SJSA1 (cell line): ENCODE measurements around the gene LTC4S. TPM values are rescaled to one million over a fixed set of nuclear protein-coding genes. Genes with fewer than 3 reads are reported as not detected.

Experiments used
- DNase-seq, 2 experiments: peaks; one replicate each; pipeline ENCODE4 v3.0.0-alpha.2; 2015 to 2020; ENCODE audit warnings: low spot score in 2 of 2, low read depth in 1 of 2
- H3K27ac ChIP-seq: fragments of 250-450 bp; sonication (Bioruptor Pico); 2 replicates; pipeline ENCODE4 v1.5.1; 2020; ENCODE audit warnings: mild to moderate bottlenecking, moderate library complexity
- H3K27me3 ChIP-seq: fragments of 250-450 bp; sonication (Bioruptor Pico); replicated peaks from 2 replicates; pipeline ENCODE4 v1.5.1; 2020; ENCODE audit warnings: mild to moderate bottlenecking, moderate library complexity
- H3K36me3 ChIP-seq: fragments of 250-450 bp; sonication (Bioruptor Pico); 2 replicates; pipeline ENCODE4 v1.5.1; 2020; ENCODE audit warnings: mild to moderate bottlenecking
- H3K4me1 ChIP-seq: fragments of 250-450 bp; sonication (Bioruptor Pico); replicated peaks from 2 replicates; pipeline ENCODE4 v1.6.1; 2021; ENCODE audit warnings: mild to moderate bottlenecking
- H3K4me3 ChIP-seq: fragments of 250-450 bp; sonication (Bioruptor Pico); 2 replicates; pipeline ENCODE4 v1.5.1; 2020; ENCODE audit warnings: mild to moderate bottlenecking
- H3K9me3 ChIP-seq: fragments of 250-450 bp; sonication (Bioruptor Pico); replicated peaks from 2 replicates; pipeline ENCODE4 v1.5.1; 2020; ENCODE audit warnings: mild to moderate bottlenecking
- total RNA-seq: library from RNA; depleted of rRNA; stranded (reverse); fragments of >200 nt; shearing (Covaris generic); gene quantifications from 2 replicates; pipeline ENCODE4 v1.2.3, GENCODE V29; 2014

Gene LTC4S
- total RNA-seq, 1 experiment from 2014 or later = 0.68 TPM

DNA sequence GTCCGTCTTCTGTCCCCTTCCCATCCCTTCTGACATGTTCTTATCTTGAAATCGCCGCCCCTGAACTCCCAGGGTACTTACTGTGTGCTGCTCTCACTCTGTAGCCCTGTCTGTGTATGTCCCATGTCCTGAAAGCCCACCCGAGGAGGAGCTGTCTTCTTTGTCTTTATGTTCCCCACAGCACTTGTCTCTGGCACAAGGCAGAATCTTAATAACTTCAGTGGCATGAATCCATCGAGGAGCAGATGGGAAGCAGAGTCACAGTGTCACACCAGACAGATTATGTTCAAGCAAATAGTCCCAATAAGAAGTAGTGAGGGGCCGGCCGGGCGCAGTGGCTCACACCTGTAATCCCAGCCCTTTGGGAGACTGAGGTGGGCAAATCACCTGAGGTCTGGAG, 29.7 kb upstream of the LTC4S start:
- Histone ChIP-seq H3K4me1 (peaks cover 64% of the 10 kb centered on the region), H3K27ac (peak overlapping the region; percentile 62), H3K36me3 (peaks cover 44% of the 10 kb centered on the region), H3K27me3 (no peaks in the 10 kb centered on the region), H3K4me3 (no peak overlapping the region), H3K9me3 (no peaks in the 10 kb centered on the region)
- DNase-seq = no peak

DNA sequence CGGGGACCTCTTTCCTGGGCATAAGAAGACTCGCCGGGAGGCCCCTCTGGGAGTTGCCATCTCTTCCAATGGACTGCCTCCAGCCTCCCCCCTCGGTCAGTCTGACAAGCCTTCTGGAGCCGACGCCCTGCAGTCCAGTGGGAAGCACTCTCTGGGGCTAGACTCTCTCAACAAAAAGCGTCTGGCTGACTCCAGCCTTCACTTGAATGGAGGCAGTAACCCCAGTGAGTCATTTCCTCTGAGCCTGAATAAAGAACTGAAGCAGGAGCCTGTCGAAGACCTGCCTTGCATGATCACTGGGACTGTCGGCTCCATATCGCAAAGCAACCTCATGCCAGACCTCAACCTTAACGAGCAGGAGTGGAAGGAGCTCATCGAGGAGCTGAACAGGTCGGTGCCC, 28.4 kb upstream of the LTC4S start:
- peak; percentile 92 to 95 for DNase-seq
- H3K27ac ChIP-seq = peak overlapping the region; percentile 62

DNA sequence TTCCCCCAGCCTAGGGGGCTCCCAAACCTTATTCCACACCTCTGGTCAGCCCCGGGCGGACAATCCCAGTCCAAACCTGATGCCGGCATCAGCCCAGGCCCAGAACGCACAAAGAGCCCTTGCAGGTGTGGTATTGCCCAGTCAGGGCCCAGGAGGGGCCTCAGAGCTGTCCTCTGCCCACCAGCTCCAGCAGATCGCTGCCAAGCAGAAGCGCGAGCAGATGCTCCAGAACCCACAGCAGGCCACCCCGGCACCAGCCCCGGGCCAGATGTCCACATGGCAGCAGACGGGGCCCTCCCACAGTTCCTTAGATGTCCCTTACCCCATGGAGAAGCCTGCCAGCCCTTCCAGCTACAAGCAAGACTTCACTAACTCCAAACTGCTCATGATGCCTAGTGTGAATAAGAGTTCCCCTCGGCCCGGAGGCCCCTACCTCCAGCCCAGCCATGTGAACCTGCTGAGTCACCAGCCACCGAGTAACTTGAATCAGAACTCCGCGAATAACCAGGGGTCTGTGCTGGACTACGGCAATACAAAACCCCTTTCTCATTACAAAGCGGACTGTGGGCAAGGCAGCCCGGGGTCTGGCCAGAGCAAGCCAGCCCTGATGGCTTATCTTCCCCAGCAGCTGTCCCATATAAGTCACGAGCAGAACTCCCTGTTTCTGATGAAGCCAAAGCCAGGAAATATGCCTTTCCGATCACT, 27.6 kb upstream of the LTC4S start:
- Histone ChIP-seq H3K27me3 (no peaks in the 10 kb centered on the region), H3K9me3 (no peaks in the 10 kb centered on the region), H3K36me3 (peaks cover 62% of the 10 kb centered on the region), H3K27ac (peak overlapping the region; percentile 62), H3K4me3 (peak overlapping the region; percentile 1; the same call in 1 of the 2 replicates), H3K4me1 (peaks cover 64% of the 10 kb centered on the region)
- peak; percentile 60 to 74 for DNase-seq

More for the DNA sequence above, 28.4 kb upstream of the LTC4S start:
- no peak overlapping the region for H3K4me3 ChIP-seq
- no peaks in the 10 kb centered on the region for H3K9me3 ChIP-seq
- peaks cover 64% of the 10 kb centered on the region for H3K4me1 ChIP-seq
- peaks cover 54% of the 10 kb centered on the region for H3K36me3 ChIP-seq
- no peaks in the 10 kb centered on the region for H3K27me3 ChIP-seq

DNA sequence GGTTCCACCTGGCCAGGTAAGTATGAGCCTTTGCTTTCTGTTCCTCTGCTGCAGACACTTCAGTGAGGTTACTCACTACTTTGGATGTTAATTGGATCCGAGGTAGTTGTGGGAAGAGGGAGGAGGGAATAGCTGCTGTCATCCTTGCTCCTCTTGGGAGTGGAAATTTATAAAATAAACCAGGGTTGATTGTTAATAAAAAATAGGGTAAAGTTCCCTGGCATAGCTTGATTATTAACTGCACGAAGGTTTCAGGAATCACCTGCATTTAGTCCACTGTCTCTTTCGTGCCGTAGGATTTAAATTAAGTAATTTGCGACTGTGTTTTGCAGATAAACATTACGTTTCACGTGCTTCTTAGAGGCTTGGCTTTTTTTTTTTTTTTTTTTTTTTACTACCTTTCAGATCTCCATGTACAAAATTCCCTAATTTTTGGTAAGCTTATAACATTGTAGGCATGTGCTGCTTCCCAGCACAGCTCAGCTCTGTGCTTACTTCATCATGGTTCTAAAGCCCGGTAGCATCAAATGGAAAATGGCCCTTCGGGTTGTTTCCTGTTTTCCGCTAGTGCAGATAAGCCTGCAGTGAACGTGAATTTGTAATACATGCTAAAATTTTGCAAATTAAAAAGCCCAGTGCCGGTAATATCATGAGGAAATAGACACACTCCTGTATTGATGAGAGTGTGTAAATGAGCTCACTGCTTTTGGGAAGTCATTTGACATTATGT, 26.9 kb upstream of the LTC4S start:
- no peak for DNase-seq

DNA sequence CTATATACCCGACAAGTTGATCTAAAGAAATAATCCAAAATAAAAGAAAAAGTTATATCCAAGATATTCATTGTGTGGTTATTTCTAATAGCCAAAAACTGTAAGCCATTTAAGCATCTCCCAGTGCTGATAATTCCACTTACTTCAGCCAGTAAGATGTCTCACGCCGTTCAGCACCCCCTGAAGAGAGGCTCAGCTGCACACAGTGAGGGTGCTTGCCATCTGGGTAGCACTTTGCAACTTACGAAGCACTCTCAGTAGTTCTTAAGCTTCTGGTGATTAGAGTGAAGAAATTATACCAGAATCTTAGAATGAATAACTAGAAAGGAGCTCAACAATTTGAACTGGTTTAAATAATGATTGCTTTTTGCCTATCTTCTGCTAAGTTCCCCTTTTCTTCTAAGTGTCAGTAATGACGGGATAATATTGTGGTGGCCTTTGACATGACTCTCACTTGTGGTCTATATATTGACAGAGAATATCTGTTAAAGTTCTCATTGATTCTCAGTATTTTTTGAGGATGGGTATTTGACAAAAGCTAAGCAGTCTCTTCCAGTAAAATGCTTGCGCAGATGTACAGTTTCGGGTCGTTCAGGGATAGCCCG, 26.2 kb upstream of the LTC4S start:
- Histone ChIP-seq H3K27ac (no peak overlapping the region), H3K4me3 (no peak overlapping the region), H3K36me3 (peaks cover 76% of the 10 kb centered on the region), H3K27me3 (no peaks in the 10 kb centered on the region), H3K4me1 (peaks cover 50% of the 10 kb centered on the region), H3K9me3 (no peaks in the 10 kb centered on the region)
- no peak for DNase-seq

More for the DNA sequence above, 26.9 kb upstream of the LTC4S start:
- Histone ChIP-seq H3K36me3 (peaks cover 69% of the 10 kb centered on the region), H3K4me1 (peaks cover 57% of the 10 kb centered on the region), H3K9me3 (no peaks in the 10 kb centered on the region), H3K4me3 (peak overlapping the region; percentile 1; the same call in 1 of the 2 replicates), H3K27ac (peak overlapping the region; percentile 62), H3K27me3 (no peaks in the 10 kb centered on the region)

DNA sequence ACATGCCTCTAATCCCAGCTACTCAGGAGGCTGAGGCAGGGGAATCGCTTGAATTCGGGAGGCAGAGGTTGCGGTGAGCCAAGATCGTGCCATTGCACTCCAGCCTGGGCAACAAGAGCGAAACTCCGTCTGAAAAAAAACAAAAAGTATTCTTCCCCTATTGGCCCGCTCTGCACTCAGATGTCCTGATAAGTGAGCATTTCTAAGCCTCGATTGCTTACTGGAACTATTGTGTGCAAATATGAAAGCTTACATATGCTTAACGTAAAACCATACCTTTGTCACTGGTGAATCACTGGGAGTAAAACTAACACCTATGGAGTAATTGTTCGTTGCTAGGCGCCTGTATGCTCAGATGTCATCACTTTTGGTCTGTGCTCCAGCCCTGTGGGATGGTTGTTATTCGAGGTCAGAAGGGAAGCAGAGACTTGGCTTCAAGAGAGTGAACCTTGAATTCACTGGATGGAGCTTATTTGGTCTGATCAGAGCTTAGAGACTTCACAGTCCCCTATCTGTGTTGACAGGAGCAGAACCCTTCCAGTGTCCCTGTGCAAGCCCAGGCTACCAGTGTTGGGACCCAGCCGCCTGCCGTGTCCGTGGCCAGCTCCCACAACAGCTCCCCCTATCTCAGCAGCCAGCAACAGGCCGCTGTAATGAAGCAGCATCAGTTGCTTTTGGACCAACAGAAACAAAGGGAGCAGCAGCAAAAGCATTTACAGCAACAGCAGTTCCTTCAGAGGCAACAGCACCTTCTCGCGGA, 25.3 kb upstream of the LTC4S start:
- no peak for DNase-seq
- Histone ChIP-seq H3K4me1 (peaks cover 41% of the 10 kb centered on the region), H3K27ac (no peak overlapping the region), H3K9me3 (no peaks in the 10 kb centered on the region), H3K4me3 (no peak overlapping the region), H3K36me3 (peaks cover 85% of the 10 kb centered on the region), H3K27me3 (no peaks in the 10 kb centered on the region)

DNA sequence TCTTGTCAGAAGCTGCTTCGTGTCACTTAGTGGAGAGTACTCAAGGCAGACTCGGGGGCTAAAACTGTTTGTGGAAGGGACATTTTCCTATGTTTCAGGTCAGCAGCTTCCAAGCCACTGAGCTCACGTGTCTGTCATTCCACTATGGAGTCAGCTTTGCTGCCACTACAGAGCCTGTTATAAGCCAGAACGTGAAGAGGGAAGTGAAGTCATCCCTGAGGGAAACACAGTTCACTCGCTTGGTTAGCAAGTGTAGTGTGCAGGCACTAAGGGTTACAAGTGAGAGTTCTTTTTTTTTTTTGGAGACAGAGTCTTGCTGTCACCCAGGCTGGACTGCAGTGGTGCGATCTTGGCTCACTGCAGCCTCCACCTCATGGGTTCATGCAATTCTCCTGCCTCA, 24.5 kb upstream of the LTC4S start:
- H3K4me3 ChIP-seq = no peak overlapping the region
- no peaks in the 10 kb centered on the region for H3K27me3 ChIP-seq
- H3K27ac ChIP-seq = no peak overlapping the region
- peaks cover 33% of the 10 kb centered on the region for H3K4me1 ChIP-seq
- no peaks in the 10 kb centered on the region for H3K9me3 ChIP-seq
- no peak for DNase-seq
- peaks cover 88% of the 10 kb centered on the region for H3K36me3 ChIP-seq

DNA sequence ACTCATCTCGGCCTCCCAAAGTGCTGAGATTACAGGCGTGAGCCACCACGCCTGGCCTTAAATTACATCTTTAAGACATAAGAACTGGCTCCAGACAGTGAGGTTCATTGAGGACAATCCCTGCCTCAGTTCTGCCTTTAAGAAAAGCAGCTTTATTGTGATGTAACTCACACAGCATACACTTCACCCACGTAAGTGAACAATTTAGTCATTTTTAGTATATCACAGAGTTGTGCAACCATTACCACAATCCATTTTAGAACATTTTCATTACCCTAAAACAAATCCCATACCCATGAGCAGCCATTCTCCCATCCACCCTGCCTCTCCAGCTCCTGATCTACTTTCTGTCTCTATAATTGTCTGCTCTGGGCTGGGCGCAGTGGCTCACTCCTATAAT, 24.0 kb upstream of the LTC4S start:
- Histone ChIP-seq H3K4me1 (peaks cover 28% of the 10 kb centered on the region), H3K9me3 (no peaks in the 10 kb centered on the region), H3K4me3 (no peak overlapping the region), H3K36me3 (peaks cover 93% of the 10 kb centered on the region), H3K27ac (no peak overlapping the region), H3K27me3 (no peaks in the 10 kb centered on the region)
- no peak for DNase-seq

DNA sequence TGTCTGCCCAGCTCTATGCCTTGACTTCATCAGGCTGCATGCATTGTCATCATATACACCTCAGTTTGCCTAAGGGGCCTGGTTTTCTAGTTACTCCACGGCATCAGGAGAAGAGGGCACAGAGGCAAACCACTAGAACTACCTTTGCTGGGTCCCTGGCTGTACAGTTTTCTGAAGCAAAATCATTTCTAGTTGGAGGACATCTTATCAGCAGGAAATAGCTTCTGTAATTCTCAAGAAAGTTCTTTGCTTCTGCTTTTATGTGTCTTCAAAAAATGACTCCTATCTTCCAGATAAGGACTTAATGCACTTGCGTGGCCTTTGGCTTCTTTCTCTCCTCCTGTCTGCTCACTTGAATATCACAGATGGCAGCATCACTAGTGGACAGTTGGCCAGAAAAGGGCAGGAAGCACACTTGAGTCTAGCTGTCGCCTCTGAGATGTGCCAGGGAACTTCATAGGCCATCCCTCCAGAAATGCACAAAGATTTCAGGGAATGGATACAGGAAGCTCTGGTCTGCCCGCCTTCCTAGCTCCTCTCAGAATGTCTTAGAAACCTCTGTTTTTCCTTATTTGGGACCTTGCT, 22.4 kb upstream of the LTC4S start:
- Histone ChIP-seq H3K4me3 (no peak overlapping the region), H3K36me3 (peaks cover 100% of the 10 kb centered on the region), H3K9me3 (no peaks in the 10 kb centered on the region), H3K27ac (no peak overlapping the region), H3K4me1 (peaks cover 12% of the 10 kb centered on the region), H3K27me3 (no peaks in the 10 kb centered on the region)
- DNase-seq = no peak

DNA sequence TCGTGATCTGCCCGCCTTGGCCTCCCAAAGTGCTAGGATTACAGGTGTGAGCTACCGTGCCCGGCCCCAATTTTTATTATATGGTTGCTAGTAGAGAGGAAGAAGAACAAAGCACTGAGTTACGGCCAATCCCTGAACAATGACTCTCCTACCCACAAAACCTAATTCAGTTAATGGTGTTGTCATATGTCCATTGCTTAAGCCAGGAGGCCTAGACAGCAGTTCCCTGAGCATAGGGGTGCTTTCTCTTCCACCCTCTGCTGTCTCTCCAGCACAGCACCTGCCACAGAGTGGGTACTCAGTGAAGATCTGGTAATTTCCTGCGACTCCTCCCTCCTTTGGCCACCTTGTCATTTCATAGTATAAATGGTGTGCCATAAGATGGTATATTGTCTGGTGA, 21.4 kb upstream of the LTC4S start:
- no peak for DNase-seq
- no peaks in the 10 kb centered on the region for H3K27me3 ChIP-seq

DNA sequence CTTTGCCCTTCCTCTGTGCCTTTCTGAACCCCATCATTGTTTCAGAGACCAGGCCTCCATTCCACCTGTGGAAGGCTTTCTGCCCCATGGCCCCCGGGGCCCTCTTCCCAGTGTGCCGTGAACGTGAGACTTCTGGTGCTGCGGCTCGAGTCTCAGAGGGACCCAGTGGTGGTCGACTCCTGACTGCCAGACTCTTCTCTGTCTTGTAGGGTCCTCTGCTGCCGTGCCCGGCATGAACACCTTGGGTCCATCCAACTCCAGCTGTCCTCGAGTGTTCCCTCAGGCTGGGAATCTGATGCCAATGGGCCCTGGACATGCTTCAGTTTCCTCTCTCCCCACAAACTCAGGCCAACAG, 20.1 kb upstream of the LTC4S start:
- Histone ChIP-seq H3K36me3 (peaks cover 97% of the 10 kb centered on the region), H3K27me3 (no peaks in the 10 kb centered on the region), H3K27ac (no peak overlapping the region), H3K9me3 (no peaks in the 10 kb centered on the region), H3K4me3 (no peak overlapping the region), H3K4me1 (no peaks in the 10 kb centered on the region)
- DNase-seq = no peak

More for the DNA sequence above, 21.4 kb upstream of the LTC4S start:
- peaks cover 98% of the 10 kb centered on the region for H3K36me3 ChIP-seq
- peaks cover 3% of the 10 kb centered on the region; the same call in 1 of the 2 replicates for H3K4me1 ChIP-seq
- no peaks in the 10 kb centered on the region for H3K9me3 ChIP-seq
- H3K4me3 ChIP-seq = no peak overlapping the region
- no peak overlapping the region for H3K27ac ChIP-seq

DNA sequence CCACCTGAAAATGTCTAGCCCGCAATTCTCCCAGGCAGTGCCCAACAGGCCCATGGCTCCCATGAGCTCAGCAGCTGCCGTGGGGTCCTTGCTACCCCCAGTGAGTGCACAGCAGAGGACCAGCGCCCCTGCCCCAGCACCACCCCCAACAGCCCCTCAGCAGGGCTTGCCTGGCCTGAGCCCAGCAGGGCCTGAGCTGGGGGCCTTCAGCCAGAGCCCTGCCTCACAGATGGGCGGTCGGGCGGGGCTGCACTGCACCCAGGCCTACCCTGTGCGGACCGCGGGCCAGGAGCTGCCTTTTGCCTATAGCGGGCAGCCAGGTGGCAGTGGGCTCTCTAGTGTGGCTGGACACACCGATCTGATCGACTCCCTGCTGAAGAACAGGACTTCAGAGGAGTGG, 19.3 kb upstream of the LTC4S start:
- Histone ChIP-seq H3K9me3 (no peaks in the 10 kb centered on the region), H3K27me3 (no peaks in the 10 kb centered on the region), H3K4me3 (no peak overlapping the region), H3K27ac (no peak overlapping the region), H3K4me1 (no peaks in the 10 kb centered on the region), H3K36me3 (peaks cover 93% of the 10 kb centered on the region)
- DNase-seq = no peak

DNA sequence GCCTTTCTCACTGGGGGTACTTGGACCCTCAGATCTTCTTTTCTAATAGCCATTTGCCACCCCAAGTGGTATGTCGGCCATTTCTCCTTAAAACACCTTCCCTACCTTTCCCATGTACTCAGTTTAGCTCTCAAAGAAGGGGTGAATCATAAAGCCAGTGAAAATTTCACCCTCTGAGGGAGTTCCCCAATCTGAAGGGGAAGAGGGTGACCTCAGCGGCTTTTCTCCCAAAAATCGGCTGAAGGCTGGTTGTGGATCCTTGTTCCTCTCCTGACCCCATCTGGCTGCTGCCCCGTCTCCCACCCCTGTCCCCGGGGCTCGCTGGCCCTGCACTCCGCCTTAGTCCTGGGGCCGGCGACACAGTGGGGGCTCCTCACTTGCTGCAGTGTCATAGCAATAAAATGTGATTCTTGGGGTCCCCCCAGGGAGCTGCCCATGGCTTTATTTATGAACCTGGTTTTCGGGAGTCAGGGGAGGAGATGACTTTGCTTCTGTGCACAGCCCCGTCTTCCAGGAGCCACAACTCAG, 17.3 kb upstream of the LTC4S start:
- Histone ChIP-seq H3K27me3 (no peaks in the 10 kb centered on the region), H3K27ac (no peak overlapping the region), H3K4me3 (no peak overlapping the region), H3K9me3 (no peaks in the 10 kb centered on the region), H3K36me3 (peaks cover 82% of the 10 kb centered on the region), H3K4me1 (no peaks in the 10 kb centered on the region)
- no peak for DNase-seq
